ENCODE measurements around the gene THADA.

DNA sequence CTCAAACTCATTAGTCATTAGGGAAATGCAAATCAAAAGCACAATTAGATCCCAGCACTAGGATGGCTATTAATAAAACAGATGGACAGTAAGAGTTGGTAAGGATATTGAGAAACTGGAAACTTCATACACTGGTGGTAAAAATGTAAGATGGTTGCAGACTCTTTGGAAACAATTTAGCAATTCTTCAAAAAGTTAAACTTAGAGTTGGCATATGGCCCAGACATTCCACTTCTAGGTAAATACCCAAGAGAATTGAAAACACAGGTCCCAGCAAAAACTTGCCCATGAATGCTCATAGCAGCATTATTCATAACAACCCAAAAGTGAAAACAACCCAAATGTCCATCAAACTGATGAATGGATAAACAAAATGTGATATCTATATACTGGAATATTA, 284.6 kb downstream of the THADA start:
- TF ChIP-seq, protein P1, sequence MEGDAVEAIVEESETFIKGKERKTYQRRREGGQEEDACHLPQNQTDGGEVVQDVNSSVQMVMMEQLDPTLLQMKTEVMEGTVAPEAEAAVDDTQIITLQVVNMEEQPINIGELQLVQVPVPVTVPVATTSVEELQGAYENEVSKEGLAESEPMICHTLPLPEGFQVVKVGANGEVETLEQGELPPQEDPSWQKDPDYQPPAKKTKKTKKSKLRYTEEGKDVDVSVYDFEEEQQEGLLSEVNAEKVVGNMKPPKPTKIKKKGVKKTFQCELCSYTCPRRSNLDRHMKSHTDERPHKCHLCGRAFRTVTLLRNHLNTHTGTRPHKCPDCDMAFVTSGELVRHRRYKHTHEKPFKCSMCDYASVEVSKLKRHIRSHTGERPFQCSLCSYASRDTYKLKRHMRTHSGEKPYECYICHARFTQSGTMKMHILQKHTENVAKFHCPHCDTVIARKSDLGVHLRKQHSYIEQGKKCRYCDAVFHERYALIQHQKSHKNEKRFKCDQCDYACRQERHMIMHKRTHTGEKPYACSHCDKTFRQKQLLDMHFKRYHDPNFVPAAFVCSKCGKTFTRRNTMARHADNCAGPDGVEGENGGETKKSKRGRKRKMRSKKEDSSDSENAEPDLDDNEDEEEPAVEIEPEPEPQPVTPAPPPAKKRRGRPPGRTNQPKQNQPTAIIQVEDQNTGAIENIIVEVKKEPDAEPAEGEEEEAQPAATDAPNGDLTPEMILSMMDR (IDR thresholded peaks at IDR 0.05), result no peak
- TF ChIP-seq POLR2A (IDR thresholded peaks at IDR 0.05), result no peak
- TF ChIP-seq EP300 (IDR thresholded peaks at IDR 0.05), result no peak
